Bone marrow (tissue), 2 donors: Measurements from ENCODE around the gene RPUSD1.
"Not testable (repeated sequence)": the region's sequence is repeated elsewhere in the genome, so short reads cannot be mapped to it uniquely, and the experiment has no call there.

Experiments
- DNase-seq, 2 donors: peaks; one replicate each; lab custom pipeline; 2025; lab: John Stamatoyannopoulos, UW

The RPUSD1 gene, protein sequence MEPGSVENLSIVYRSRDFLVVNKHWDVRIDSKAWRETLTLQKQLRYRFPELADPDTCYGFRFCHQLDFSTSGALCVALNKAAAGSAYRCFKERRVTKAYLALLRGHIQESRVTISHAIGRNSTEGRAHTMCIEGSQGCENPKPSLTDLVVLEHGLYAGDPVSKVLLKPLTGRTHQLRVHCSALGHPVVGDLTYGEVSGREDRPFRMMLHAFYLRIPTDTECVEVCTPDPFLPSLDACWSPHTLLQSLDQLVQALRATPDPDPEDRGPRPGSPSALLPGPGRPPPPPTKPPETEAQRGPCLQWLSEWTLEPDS

GRCh38 chr16:787978-788398, at the start of gene RPUSD1:
Gene RPUSD1 (minus strand): TSS chr16:788381. CDS start chr16:787737, 644 bp downstream.
- no peak for DNase-seq

DNA sequence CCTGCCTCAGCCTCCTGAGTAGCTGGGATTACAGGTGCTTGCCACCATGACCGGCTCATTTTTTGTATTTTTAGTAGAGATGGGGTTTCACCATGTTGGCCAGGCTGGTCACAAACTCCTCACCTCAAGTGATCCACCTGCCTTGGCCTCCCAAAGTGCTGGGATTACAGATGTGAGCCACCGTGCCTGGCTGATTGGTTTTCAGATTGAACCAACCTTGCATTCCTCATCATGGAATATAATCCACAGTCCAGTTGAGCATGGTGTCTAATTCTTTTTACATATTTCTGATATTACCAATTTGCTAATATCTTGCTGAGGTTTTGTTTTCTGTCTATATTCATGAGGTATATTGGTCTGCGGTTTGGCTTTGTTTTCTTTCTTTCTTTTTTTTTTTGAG, 48.6 kb upstream of the RPUSD1 start:
- DNase-seq, result not testable (repeated sequence)

- no peak for DNase-seq
Observed at GRCh38 chr16:836221-836620, 48.0 kb upstream of the RPUSD1 start.

DNA sequence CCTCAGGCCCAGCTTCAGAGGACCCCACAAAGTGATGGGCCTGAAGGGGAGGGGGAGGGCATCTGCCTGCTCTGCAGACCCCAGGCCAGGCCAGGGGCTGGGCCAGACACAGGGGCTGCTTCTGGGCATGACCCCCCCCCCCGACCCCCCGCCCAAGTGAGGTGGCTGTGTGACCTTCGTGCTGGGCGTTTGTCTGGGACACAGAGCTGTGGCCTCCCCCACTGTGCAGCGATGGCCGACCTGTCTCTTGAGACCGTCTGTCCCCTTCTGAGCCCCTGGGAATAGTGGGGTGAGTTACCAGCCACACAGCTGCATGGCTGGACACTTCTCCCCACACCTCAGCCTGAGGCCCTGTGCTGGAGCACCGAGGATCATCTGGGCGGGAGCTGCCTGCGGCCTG, 47.2 kb upstream of the RPUSD1 start:
- DNase-seq, result no peak

DNA sequence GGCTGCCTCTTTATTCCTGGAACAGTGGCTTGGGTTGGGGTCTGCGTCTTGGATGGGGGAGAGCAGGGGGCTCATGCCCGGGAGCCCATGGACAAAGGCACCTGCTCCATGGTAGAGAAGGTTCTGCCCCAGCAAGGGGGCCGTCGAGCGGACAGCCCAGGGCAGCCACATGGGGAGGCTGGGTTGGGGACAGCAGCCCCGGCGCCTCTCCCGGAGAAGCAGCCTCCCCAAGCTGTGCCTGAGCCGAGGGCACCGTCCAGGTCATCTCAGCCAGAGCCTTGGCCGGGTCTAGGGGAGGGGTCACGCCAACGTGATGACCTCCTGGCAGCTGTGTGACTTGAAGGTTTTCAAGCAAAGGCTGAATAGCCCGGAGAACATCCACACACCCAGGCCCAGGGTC, 45.2 kb upstream of the RPUSD1 start:
- DNase-seq, result no peak

- no peak for DNase-seq
Observed at GRCh38 chr16:832652-833336, 44.6 kb upstream of the RPUSD1 start.

DNA sequence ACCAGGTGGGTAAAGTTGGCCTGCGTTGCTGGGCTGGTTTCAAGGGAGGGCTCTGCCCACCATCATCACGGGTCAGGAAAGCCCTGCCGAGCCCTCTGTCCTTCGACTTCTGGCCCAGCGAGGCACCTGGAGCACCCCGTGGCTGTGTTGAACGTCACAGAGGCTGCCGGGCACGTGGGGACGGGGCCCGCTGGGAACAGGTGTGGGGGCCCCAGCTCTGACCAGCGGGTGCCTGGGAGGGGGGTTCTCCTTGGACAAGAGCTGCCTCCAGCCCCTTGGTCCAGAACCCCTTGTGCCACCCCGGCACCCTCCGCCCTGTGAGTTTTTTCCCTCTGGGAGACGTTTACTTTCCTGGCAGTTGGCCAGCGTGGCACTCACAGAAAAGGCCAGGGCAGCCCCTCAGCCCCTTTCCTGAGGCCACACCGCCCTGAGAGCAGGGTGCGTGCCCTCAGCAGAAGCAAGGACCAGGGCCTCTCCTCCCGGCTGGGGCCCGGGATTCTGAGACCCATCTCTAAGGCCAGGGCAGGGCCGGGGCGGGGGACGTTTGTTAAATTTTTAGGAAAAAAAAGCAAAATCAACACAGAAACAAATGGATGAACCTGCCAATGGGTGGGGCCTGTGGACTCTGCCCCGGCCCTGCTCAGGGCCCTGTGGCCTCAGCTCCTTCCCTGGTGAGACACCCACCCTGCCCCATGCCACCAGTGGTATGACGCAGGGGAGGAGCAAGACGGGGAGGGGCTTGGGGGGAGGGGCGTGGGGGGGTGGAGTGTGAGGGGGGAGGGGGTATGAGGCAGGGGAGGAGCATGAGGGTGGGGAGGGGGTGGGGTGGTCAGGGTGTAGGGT, 43.6 kb upstream of the RPUSD1 start:
- no peak for DNase-seq

GRCh38 chr16:830871-831570, 42.8 kb upstream of the RPUSD1 start:
- no peak for DNase-seq

DNA sequence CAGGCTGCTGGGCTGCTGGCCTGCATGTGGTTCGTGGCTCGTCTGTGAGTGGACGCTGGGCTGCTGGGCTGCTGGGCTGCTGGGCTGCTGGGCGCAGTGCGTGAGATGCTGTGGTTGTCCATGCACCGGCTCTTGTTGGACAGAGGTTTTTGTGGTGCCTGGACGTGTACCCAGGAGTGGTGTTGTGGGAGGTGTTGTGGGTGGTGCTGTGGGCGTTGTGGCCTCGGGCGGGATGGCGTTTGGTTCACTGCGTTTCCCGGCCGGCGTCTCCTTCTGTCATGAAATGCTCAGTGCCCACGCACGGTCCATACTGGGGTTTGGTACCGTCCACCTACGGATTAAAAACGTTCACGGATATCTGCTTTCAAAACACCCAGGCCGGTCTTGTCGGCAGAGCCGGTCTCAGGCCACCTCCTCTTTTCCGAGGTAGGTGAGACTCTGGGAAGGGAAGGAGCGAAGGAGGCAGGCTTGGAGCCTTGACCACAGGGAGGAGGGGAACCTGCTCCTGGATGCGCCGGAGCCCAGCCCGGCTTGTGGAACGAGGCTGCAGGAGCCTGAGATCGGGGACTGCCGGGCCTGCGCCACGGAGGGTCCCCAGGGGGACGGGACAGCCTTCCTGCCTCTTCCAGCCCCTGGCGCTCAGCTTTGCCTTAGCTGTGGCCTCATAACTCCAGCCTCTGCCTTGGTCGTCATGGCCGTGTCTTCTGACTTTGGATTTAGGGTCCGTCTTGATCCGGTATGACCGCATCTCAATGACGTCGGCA, 42.1 kb upstream of the RPUSD1 start:
- no peak for DNase-seq

GRCh38 chr16:828891-829290, 40.7 kb upstream of the RPUSD1 start:
- DNase-seq, result no peak

GRCh38 chr16:827513-827912, 39.3 kb upstream of the RPUSD1 start:
- no peak for DNase-seq

DNA sequence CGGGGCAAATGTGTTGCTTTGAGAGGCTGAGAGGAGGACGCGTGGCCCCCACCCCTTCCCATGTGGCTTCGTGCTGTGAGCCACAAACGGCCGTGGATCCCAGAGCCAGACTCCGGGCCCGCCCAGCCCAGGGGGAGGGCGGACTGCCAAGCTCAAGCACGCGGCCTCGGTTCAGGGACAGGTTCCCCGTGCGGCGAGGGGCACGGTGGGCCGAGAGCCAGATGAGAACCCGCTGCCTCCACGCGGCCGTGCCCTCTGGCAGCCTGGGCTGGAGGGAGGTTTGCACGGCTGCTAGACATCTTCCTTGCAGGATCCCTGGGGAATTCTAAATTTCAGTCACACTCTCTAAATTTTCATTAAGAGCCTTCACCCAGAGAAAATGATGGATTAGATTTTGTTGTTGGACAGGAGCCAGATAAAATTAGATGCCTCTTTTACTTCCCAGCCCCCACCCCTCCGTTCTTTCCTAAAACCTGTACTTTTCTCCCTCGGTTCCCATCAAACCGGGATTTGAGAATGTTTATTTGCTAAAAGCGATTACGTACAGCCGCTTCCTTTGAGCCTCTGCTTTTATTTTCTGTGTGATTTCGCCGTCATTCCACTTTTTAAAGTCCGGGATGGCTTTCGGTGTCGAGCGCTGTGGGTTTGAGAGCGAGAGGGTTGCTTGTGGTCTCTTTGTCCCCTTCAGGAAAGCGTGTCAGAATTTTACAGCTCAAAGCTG, 37.3 kb upstream of the RPUSD1 start:
- DNase-seq, result no peak

DNA sequence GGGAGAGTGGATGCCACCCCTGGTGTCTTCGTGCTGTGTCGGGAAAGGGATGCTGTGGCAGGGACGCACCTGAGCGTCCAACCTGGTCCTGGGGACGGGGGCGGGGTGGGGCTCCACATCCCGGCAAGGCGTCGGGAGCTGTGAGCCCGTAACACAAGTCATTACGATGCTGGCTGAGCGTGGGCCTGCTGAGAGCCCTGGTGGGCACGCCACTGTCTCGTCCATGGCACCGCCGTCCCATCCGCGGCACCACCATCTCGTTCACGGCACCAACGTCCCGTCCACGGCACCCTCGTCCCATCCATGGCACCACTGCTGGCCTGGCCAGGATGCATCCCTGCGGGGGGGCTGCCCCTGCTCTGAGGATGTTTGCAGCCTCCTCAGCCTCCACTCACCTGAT, 36.4 kb upstream of the RPUSD1 start:
- DNase-seq, result no peak

- DNase-seq, result no peak
Observed at GRCh38 chr16:824194-824593, 36.0 kb upstream of the RPUSD1 start.

DNA sequence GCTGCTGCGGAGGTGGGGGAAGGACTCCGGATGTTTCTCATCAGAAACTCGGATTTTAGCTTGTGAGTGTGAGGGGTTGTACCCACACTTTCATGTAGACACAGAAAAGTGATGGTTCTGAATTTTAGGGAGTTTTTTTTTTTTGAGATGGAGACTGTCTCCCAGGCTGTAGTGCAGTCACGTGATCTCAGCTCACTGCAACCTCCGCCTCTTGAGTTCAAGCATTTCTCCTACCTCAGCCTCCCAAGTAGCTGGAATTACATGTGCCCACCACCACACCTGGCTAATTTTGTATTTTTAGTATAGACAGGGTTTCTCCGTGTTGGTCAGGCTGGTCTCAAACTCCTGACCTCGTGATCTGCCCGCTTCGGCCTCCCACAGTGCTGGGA, 34.7 kb upstream of the RPUSD1 start:
- DNase-seq, result no peak

DNA sequence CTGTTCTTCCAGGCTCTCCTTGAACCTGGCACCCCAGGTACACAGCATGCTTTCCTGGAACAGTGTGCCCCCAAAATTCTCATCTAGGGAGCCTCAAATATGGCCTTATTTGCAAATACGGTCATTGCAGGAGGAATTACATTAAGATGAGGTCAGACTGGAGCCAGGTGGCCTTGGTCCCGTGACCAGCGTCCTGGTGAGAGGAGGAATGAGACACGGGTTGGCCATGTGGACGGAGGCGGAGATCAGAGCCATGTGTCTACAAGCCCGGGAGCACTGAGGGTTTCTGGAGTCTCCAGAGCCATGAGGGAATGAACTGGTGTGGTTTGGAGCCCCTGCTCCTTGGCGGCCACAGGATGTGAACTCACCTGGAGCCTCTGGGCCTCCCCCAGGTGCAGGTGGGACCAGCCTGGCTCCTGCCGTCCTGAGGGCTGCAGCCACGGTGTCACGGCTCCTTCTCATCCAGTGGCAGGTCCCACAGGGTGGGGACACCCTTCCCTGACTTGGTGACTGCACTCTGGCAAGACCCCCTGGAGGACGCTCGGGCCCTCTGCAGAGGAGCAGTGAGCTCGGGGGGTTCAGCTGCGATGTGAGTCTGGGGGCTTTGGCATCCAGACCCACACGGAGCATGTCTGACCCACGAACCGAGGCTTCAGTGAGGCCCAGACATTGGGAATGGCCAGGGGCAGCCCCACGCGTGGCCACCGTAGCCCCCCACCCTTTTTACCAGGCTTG, 34.2 kb upstream of the RPUSD1 start:
- no peak for DNase-seq

DNA sequence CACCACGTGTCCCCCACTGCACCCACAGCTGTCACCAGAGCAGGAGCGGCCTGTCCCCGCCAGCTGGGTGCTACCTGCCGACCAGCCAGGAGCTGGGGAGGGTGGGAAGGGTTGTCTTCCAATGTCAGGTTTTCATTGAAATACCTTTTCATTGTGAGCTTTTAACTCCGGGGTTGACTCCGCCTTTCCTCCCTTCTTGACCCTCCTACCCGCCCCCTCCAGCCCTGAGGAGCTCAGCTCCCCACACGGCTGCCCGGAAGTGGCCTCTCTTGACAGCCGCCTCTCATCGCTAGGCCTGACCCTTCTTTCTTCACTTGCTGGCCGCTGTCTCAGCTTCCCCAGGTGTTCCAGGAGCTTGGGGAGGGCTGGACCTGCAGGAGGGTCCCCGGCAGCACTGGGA, 33.6 kb upstream of the RPUSD1 start:
- DNase-seq, result no peak

GRCh38 chr16:820748-821147, 32.6 kb upstream of the RPUSD1 start:
- DNase-seq, result no peak

DNA sequence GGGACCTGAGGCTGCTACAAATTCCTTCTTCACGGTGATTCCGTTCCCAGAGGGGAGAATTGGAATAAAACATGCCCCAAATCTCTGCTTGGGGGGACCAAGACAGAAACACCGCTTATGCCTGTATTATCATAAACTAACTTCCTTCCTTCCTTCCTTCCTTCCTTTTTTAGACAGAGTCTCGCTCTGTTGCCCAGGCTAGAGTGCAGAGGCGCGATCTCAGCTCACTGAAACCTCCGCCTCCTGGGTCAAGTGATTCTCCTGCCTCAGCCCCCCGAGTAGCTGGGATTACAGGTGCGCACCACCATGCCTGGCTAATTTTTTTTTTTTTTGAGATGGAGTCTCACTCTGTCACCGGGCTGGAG, 31.8 kb upstream of the RPUSD1 start:
- DNase-seq, result not testable (repeated sequence)
